Neural cell (in vitro differentiated cells): ENCODE measurements around the gene TRAPPC10.

Experiments used
- EP300 ChIP-seq: fragments of 450-650 bp; conservative IDR thresholded peaks from 2 replicates; pipeline ENCODE4 v1.6.1; 2014; ENCODE audit warnings: antibody characterized with exemption, mild to moderate bottlenecking, moderate library complexity; ENCODE audit not compliant: poor library complexity, severe bottlenecking
- EZH2 ChIP-seq: fragments of 200-600, 300-800 bp; shearing (Covaris generic), sonication (generic); IDR thresholded peaks from 2 replicates; pipeline ENCODE4 v1.6.1; 2014; ENCODE audit warnings: antibody characterized with exemption, low read length, borderline replicate concordance, mild to moderate bottlenecking; ENCODE audit not compliant: insufficient read depth, poor library complexity, severe bottlenecking
- MXI1 ChIP-seq: fragments of 450-650 bp; conservative IDR thresholded peaks from 2 replicates; pipeline ENCODE4 v1.6.1; 2014; ENCODE audit warnings: antibody characterized with exemption, mild to moderate bottlenecking; ENCODE audit not compliant: poor library complexity, severe bottlenecking
- POLR2AphosphoS5 ChIP-seq: IDR thresholded peaks from 2 replicates; pipeline ENCODE4 v1.6.1; 2012
- RAD21 ChIP-seq: fragments of 450-650 bp; conservative IDR thresholded peaks from 2 replicates; pipeline ENCODE4 v1.6.1; 2014; ENCODE audit warnings: antibody characterized with exemption, mild to moderate bottlenecking, moderate library complexity
- REST ChIP-seq: IDR thresholded peaks from 2 replicates; pipeline ENCODE4 v1.6.1; 2012; ENCODE audit warnings: borderline replicate concordance
- TAF1 ChIP-seq: IDR thresholded peaks from 2 replicates; pipeline ENCODE4 v1.6.1; 2012; ENCODE audit warnings: low read depth
- TF ChIP-seq, protein P1 (sequence below): fragments of 450-650 bp; IDR thresholded peaks from 2 replicates; pipeline ENCODE4 v1.5.1; 2014; ENCODE audit warnings: antibody characterized with exemption, mild to moderate bottlenecking, moderate library complexity; ENCODE audit not compliant: poor library complexity, severe bottlenecking

GRCh38 chr21:44011123-44011522 lies 986 bp upstream of the TRAPPC10 start:
- TF ChIP-seq RAD21 (no peak), EZH2 (no peak), EP300 (no peak), REST (no peak), POLR2AphosphoS5 (no peak), TAF1 (no peak), MXI1 (no peak)
- TF ChIP-seq, protein P1, sequence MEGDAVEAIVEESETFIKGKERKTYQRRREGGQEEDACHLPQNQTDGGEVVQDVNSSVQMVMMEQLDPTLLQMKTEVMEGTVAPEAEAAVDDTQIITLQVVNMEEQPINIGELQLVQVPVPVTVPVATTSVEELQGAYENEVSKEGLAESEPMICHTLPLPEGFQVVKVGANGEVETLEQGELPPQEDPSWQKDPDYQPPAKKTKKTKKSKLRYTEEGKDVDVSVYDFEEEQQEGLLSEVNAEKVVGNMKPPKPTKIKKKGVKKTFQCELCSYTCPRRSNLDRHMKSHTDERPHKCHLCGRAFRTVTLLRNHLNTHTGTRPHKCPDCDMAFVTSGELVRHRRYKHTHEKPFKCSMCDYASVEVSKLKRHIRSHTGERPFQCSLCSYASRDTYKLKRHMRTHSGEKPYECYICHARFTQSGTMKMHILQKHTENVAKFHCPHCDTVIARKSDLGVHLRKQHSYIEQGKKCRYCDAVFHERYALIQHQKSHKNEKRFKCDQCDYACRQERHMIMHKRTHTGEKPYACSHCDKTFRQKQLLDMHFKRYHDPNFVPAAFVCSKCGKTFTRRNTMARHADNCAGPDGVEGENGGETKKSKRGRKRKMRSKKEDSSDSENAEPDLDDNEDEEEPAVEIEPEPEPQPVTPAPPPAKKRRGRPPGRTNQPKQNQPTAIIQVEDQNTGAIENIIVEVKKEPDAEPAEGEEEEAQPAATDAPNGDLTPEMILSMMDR: no peak
